ENCODE measurements around the gene AHI1. TPM values are rescaled to one million over a fixed set of nuclear protein-coding genes. Genes with fewer than 3 reads are reported as not detected.

AHI1 gene
- total RNA-seq, 2 donors from 2014 or later, result 27.6 to 29.0 TPM

GRCh38 chr6:135323202-135323668 lies 174.3 kb downstream of the AHI1 start:
- no peaks in the 10 kb centered on the region for H3K4me1 Mint-ChIP-seq
- ATAC-seq (peak; percentile 33), DNase-seq (no peak)
- H3K27me3 Mint-ChIP-seq, result no peaks in the 10 kb centered on the region
- no peak overlapping the region for H3K27ac Mint-ChIP-seq
- no peaks in the 10 kb centered on the region for H3K9me3 ChIP-seq (ENCODE audit: control insufficient read depth, low read length, poor library complexity, severe bottlenecking)
- no peak overlapping the region for H3K4me3 Mint-ChIP-seq
- H3K36me3 Mint-ChIP-seq (ENCODE audit: low read depth), result no peaks in the 10 kb centered on the region

- ATAC-seq, result no peak
- no peaks in the 10 kb centered on the region for H3K9me3 ChIP-seq (ENCODE audit: control insufficient read depth, low read length, poor library complexity, severe bottlenecking)
- Mint-ChIP-seq H3K36me3 (ENCODE audit: low read depth) (no peaks in the 10 kb centered on the region), H3K27ac (no peak overlapping the region), H3K27me3 (no peaks in the 10 kb centered on the region), H3K4me3 (no peak overlapping the region), H3K4me1 (no peaks in the 10 kb centered on the region)
- DNase-seq, result no peak
Observed at GRCh38 chr6:135322427-135323201, 174.9 kb downstream of the AHI1 start.

- H3K9me3 ChIP-seq (ENCODE audit: control insufficient read depth, low read length, poor library complexity, severe bottlenecking), result no peaks in the 10 kb centered on the region
- no peaks in the 10 kb centered on the region for H3K36me3 Mint-ChIP-seq (ENCODE audit: low read depth)
- H3K4me3 Mint-ChIP-seq, result no peak overlapping the region
- no peak overlapping the region for H3K27ac Mint-ChIP-seq
- H3K27me3 Mint-ChIP-seq, result no peaks in the 10 kb centered on the region
- H3K4me1 Mint-ChIP-seq, result no peaks in the 10 kb centered on the region
- ATAC-seq (no peak), DNase-seq (no peak)
Observed at GRCh38 chr6:135320721-135321621, 176.6 kb downstream of the AHI1 start.

- Mint-ChIP-seq H3K27me3 (no peaks in the 10 kb centered on the region), H3K36me3 (ENCODE audit: low read depth) (no peaks in the 10 kb centered on the region), H3K27ac (no peak overlapping the region), H3K4me3 (no peak overlapping the region), H3K4me1 (no peaks in the 10 kb centered on the region)
- ATAC-seq (no peak), DNase-seq (no peak)
- no peaks in the 10 kb centered on the region for H3K9me3 ChIP-seq (ENCODE audit: control insufficient read depth, low read length, poor library complexity, severe bottlenecking)
Observed at GRCh38 chr6:135319819-135320218, 177.7 kb downstream of the AHI1 start.

DNA sequence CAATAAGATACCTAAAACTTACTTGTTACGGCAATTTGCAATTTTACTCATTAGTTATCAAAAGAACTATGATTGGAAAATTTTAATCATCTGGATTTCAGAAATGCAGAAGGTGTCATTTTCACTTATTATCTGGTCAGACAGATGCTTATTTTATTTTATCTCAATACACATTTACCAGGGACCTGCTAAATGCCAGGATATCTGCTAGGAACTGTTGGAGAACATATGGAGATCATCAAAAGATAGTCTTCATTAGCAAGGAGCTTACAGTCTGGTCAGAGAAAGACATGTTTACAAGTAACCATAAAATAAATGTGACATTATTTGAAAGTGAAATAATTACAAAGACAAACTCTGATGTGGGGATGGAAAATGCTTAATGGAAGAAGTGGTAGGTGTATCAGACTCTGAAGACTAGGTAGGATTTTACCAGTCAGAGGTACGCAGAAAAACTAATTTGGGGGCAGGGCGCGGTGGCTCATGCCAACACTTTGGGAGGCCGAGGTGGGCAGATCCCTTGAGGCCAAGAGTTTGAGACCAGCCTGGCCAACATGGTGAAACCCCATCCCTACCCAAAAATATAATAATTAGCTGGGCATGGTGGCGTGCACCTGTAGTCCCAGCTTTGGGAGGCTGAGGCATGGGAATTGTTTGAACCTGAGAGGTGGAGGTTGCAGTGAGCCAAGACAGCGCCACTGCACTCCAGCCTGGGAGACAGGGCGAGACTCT lies 178.6 kb downstream of the AHI1 start:
- H3K4me1 Mint-ChIP-seq, result no peaks in the 10 kb centered on the region
- ATAC-seq (no peak), DNase-seq (no peak)
- H3K27me3 Mint-ChIP-seq, result no peaks in the 10 kb centered on the region
- no peak overlapping the region for H3K27ac Mint-ChIP-seq
- H3K4me3 Mint-ChIP-seq, result no peak overlapping the region
- no peaks in the 10 kb centered on the region for H3K36me3 Mint-ChIP-seq (ENCODE audit: low read depth)
- H3K9me3 ChIP-seq (ENCODE audit: control insufficient read depth, low read length, poor library complexity, severe bottlenecking), result no peaks in the 10 kb centered on the region

DNA sequence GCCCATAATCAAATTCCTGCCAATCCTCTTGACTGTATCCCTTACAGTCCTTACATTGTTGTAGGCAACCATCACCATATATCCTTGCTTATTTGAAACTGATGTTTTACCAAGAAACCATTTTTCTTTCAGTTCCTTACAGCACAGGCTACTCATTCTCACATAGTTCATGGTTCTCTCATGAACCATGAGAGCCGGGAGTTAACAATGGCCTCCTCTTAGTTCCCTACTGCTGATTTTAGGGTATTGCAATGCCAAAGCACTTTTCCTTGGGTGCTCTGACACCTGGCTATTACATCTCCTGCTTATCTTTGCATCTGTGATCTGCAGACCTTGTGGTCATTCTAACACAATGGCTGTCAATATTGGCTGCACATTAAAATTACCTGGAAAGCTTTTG lies 183.0 kb downstream of the AHI1 start:
- no peak for DNase-seq
- Mint-ChIP-seq H3K27ac (no peak overlapping the region), H3K36me3 (ENCODE audit: low read depth) (peaks cover 3% of the 10 kb centered on the region), H3K27me3 (no peaks in the 10 kb centered on the region), H3K4me1 (no peaks in the 10 kb centered on the region), H3K4me3 (no peak overlapping the region)
- ATAC-seq, result no peak
- no peaks in the 10 kb centered on the region for H3K9me3 ChIP-seq (ENCODE audit: control insufficient read depth, low read length, poor library complexity, severe bottlenecking)

DNA sequence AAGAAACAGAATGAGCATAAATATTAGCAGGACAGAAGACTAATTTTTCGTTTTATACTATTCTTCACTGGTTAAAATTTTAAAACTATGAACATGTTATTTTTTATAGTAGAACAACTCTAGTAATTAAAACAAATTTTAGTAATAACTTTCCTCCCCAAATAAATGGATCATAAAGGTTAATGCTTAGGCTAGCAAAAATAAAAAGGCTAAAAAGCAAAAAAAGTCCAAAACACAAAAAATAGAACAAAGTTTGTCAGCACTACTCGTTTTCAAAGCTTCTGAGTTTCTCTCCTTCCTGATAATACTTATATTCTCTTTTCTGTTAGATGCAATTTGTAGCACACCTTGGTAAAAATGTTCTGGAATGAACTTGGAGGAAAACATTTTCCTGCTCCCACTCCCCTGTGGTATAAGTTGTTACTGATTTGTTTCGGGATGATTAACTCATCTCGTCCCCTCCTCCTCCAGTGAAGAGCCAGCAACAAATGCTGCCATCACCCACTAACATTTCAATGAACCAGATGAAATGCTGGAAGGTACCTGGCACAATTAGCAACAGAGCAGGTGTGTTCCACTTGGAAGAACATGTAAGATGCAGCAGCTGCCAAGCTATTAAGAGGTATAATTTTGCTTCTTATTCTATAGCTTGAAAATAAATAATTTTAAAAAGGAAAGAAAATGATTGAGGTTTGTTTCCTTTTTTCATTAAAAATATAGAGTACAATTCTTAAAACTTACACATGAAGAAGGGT lies 185.9 kb downstream of the AHI1 start:
- no peak for ATAC-seq
- H3K9me3 ChIP-seq (ENCODE audit: control insufficient read depth, low read length, poor library complexity, severe bottlenecking), result no peaks in the 10 kb centered on the region
- Mint-ChIP-seq H3K36me3 (ENCODE audit: low read depth) (peaks cover 11% of the 10 kb centered on the region), H3K4me3 (no peak overlapping the region), H3K27me3 (no peaks in the 10 kb centered on the region), H3K27ac (no peak overlapping the region), H3K4me1 (peaks cover 2% of the 10 kb centered on the region)
- no peak for DNase-seq

GRCh38 chr6:135310291-135310690 lies 187.2 kb downstream of the AHI1 start:
- peaks cover 2% of the 10 kb centered on the region for H3K4me1 Mint-ChIP-seq

DNA sequence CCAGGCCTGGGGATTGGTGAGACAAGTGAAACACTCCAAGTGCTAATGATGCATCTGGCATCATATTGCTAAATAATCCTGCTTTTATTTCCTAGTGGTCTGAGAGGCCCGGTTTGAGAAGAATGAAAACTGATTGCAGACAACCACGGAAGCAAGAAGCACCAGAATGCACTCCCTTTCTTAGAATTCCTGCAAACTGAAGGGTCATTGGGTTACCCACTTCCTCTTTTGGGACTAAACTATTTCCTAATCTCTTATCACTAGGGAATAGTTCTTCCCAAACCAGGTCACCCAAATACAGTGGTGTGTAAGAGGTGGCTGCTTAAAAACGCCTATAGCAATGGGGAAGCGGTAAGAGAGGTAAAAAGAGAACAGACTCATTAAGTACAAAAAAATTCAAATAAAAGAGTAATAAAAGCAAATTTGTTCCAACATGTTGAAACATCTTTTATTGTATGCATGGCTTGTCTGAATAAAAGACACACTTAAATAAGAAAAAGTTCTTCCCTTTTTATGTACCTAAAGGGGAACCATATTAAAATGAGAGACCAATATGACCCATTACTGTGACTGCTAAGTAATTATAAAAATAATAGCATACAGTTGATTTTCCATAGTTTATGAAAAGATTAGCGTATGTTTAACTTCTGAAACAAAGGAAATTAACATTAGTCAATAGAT lies 190.7 kb downstream of the AHI1 start:
- H3K27me3 Mint-ChIP-seq, result no peaks in the 10 kb centered on the region
- no peak for ATAC-seq
- DNase-seq, result no peak
- no peak overlapping the region for H3K27ac Mint-ChIP-seq
- H3K4me1 Mint-ChIP-seq, result peaks cover 2% of the 10 kb centered on the region
- H3K9me3 ChIP-seq (ENCODE audit: control insufficient read depth, low read length, poor library complexity, severe bottlenecking), result no peaks in the 10 kb centered on the region
- H3K4me3 Mint-ChIP-seq, result no peak overlapping the region
- H3K36me3 Mint-ChIP-seq (ENCODE audit: low read depth), result peaks cover 11% of the 10 kb centered on the region

More at GRCh38 chr6:135310291-135310690, 187.2 kb downstream of the AHI1 start:
- no peak overlapping the region for H3K4me3 Mint-ChIP-seq
- H3K27ac Mint-ChIP-seq, result no peak overlapping the region
- ATAC-seq (no peak), DNase-seq (no peak)
- no peaks in the 10 kb centered on the region for H3K27me3 Mint-ChIP-seq
- H3K36me3 Mint-ChIP-seq (ENCODE audit: low read depth), result peaks cover 13% of the 10 kb centered on the region
- H3K9me3 ChIP-seq (ENCODE audit: control insufficient read depth, low read length, poor library complexity, severe bottlenecking), result no peaks in the 10 kb centered on the region

GRCh38 chr6:135306166-135306565 lies 191.4 kb downstream of the AHI1 start:
- H3K36me3 Mint-ChIP-seq (ENCODE audit: low read depth), result peaks cover 11% of the 10 kb centered on the region

DNA sequence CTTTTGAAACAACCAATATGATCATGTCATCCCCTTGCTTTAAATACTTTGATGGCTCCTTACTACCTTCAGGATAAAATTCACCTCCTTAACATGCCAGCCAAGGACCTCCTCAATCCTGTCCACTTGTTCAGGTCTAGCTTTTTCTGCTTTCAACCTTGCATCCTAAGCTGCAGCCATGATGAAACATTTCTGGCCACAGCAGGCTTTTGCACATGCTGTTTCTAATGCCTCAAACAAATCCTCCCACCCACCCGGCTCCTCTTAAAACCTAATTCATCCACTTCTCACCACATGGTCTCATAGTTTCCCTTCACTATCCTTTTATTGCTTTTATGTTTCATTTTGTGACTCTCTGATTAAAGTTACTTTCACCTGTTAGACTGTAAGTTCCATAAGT lies 191.9 kb downstream of the AHI1 start:
- H3K27me3 Mint-ChIP-seq, result no peaks in the 10 kb centered on the region
- no peaks in the 10 kb centered on the region for H3K9me3 ChIP-seq (ENCODE audit: control insufficient read depth, low read length, poor library complexity, severe bottlenecking)
- H3K27ac Mint-ChIP-seq, result no peak overlapping the region
- peaks cover 11% of the 10 kb centered on the region for H3K36me3 Mint-ChIP-seq (ENCODE audit: low read depth)
- ATAC-seq, result no peak
- no peak overlapping the region for H3K4me3 Mint-ChIP-seq
- no peak for DNase-seq
- peaks cover 2% of the 10 kb centered on the region for H3K4me1 Mint-ChIP-seq

More at GRCh38 chr6:135306166-135306565, 191.4 kb downstream of the AHI1 start:
- DNase-seq (no peak), ATAC-seq (no peak)
- H3K4me3 Mint-ChIP-seq, result no peak overlapping the region
- no peak overlapping the region for H3K27ac Mint-ChIP-seq
- H3K9me3 ChIP-seq (ENCODE audit: control insufficient read depth, low read length, poor library complexity, severe bottlenecking), result no peaks in the 10 kb centered on the region
- H3K4me1 Mint-ChIP-seq, result peaks cover 2% of the 10 kb centered on the region
- no peaks in the 10 kb centered on the region for H3K27me3 Mint-ChIP-seq

DNA sequence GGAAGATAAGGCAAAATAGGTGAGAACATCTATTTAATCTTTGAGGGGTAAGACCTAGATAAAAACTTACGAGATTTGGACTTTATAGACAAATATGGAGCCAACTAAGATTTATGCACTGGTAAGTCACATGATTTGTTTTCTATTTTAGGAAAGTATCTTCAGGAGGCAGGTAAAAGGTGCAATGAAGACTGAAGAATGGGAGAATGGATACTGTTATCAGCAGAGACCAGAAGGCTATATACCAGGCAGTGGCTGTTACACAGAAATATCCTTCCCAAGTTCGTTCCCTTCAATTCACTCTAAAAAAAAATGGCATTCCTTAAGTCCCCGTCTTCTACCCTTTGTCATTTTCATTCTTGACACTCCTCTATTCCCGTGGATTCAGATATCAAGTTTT lies 192.7 kb downstream of the AHI1 start:
- Mint-ChIP-seq H3K4me1 (peaks cover 2% of the 10 kb centered on the region), H3K27me3 (no peaks in the 10 kb centered on the region), H3K36me3 (ENCODE audit: low read depth) (peaks cover 11% of the 10 kb centered on the region), H3K4me3 (no peak overlapping the region), H3K27ac (no peak overlapping the region)
- no peak for DNase-seq
- no peaks in the 10 kb centered on the region for H3K9me3 ChIP-seq (ENCODE audit: control insufficient read depth, low read length, poor library complexity, severe bottlenecking)
- no peak for ATAC-seq
